GM12878 (cell line): ENCODE results near the gene SIRT3. TPM values are rescaled to one million over a fixed set of nuclear protein-coding genes. Genes with fewer than 3 reads are reported as not detected.
A peak's percentile ranks its signal among the peaks of the same experiment; 100 is the strongest.

Source experiments
- CEBPB ChIP-seq, 2 experiments: fragments of 150-350 bp in 1 of 2; IDR thresholded peaks; 2 replicates each; pipeline ENCODE4 v1.6.1; 2012 to 2014; ENCODE audit warnings: low read depth in 2 of 2, low read length in 2 of 2, borderline replicate concordance in 1 of 2, inconsistent platforms in 1 of 2
- EZH2 ChIP-seq: IDR thresholded peaks from 2 replicates; pipeline ENCODE4 v1.6.1; 2012; ENCODE audit warnings: low read depth, mild to moderate bottlenecking, control low read depth, inconsistent platforms, low read length, borderline replicate concordance; ENCODE audit not compliant: control insufficient read depth
- FOXK2 ChIP-seq: fragments of 450-650 bp; IDR thresholded peaks from 2 replicates; pipeline ENCODE4 v1.6.1; 2017; ENCODE audit warnings: mild to moderate bottlenecking, moderate library complexity
- GABPA ChIP-seq: IDR thresholded peaks from 2 replicates; pipeline ENCODE4 v1.6.1; 2014; ENCODE audit warnings: antibody characterized with exemption, low read depth, mild to moderate bottlenecking, inconsistent platforms
- IKZF2 ChIP-seq, 2 experiments: fragments of 450-650 bp; IDR thresholded peaks; 2 replicates each; pipeline ENCODE4 v1.6.1; 2017; ENCODE audit warnings: mild to moderate bottlenecking in 2 of 2, moderate library complexity in 2 of 2
- KLF5 ChIP-seq: fragments of 450-650 bp; IDR thresholded peaks from 2 replicates; pipeline ENCODE4 v1.6.1; 2014; ENCODE audit warnings: mild to moderate bottlenecking; ENCODE audit not compliant: partially characterized antibody
- PML ChIP-seq: IDR thresholded peaks from 2 replicates; pipeline ENCODE4 v1.6.1; 2012; ENCODE audit warnings: low read length, inconsistent platforms
- POLR2A ChIP-seq: IDR thresholded peaks from 2 replicates; pipeline ENCODE4 v1.6.1; 2011; ENCODE audit warnings: low read depth, mild to moderate bottlenecking, low read length
- SMARCA5 ChIP-seq: fragments of 450-650 bp; IDR thresholded peaks from 2 replicates; pipeline ENCODE4 v1.6.1; 2017; ENCODE audit warnings: mild to moderate bottlenecking
- SMC3 ChIP-seq: IDR thresholded peaks from 2 replicates; pipeline ENCODE4 v1.6.1; 2011; ENCODE audit warnings: low read length, improper control_type of control experiment, borderline replicate concordance
- ZBTB40 ChIP-seq: fragments of 450-650 bp; IDR thresholded peaks from 2 replicates; pipeline ENCODE4 v1.6.1; 2016; ENCODE audit warnings: mild to moderate bottlenecking, moderate library complexity, borderline replicate concordance
- ZNF384 ChIP-seq: IDR thresholded peaks from 2 replicates; pipeline ENCODE4 v1.6.1; 2012; ENCODE audit warnings: low read depth, mild to moderate bottlenecking, low read length, improper control_type of control experiment, borderline replicate concordance
- polyA plus RNA-seq, 11 experiments: library from polyadenylated mRNA; depleted of rRNA in 4 of 11; unstranded in 6 of 11; stranded (reverse) in 5 of 11; fragments of >200 nt; fragmentation: Nextera tagmentation in 4 of 11; fragmentation: Illumina TruSeq in 1 of 11; extraction: Ambion mirVana in 4 of 11; extraction: Trizol in 1 of 11; gene quantifications; 1 replicate in 1 of 11; 2 replicates in 10 of 11; pipeline versions ENCODE4 v1.2.1 to v1.2.3, GENCODE V29; 2011 to 2016; ENCODE audit warnings: inconsistent platforms in 2 of 11, missing spikeins in 2 of 11, low read depth in 1 of 11
- total RNA-seq, 4 experiments: library from RNA; depleted of rRNA in 3 of 4; stranded (reverse); fragments of >200 nt in 3 of 4; fragmentation: Illumina TruSeq in 1 of 4; extraction: Trizol in 1 of 4; gene quantifications; 2 replicates each; pipeline versions ENCODE4 v1.2.1 to v1.2.3, GENCODE V29; 2013 to 2021

The SIRT3 gene
- total and polyA plus RNA-seq, 10 of the 15 experiments (the other 5 are each of a cell fraction or from before 2014, with no cell fraction given) = 0.90 to 23.2 (median 12.6) TPM

DNA sequence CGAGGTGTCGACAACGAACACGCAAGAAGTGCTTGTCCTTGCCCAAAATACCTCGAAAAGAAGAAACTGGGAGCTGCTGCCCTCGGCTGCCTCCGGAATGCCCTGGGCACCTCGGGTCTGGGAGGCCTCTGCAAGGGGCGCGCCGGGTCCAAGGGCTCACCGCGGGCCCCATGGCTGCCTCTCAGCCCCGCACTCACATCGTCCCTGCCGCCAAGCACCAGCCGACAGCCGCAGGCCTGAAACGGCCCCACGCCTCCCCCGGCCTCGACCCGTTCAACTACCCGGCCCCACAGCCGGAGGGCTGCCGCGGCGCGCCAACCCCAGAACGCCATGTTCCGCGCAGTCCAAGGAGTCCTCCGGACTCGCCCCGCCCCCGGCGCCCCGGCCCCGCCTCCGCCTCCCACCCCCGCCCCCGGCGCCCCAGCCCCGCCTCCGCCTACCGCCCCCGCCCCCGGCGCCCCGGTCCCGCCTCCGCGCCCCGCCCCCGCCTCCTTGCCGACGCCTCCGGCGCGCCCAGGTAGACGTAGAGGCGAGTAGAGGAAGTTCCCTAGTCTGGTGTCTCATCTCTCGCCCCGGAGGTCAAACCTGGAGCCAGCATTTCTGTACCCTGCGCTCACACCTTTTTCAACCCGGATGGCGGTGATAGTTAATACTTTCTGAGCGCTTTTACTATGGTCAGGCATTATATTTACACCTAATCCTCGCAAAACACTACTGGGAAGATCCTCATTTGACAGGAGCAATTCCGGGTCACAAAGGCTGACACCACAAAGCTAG is at the start of gene SIRT3 (continued):
- TF ChIP-seq ZNF384 (no peak), CEBPB (IDR thresholded peaks at IDR 0.05; ENCODE audit: borderline replicate concordance in 1 of 2, low read depth in 2 of 2, low read length in 2 of 2) (no peak), ZBTB40 (peak; percentile 96; the same call in 1 of the 2 replicates), FOXK2 (0 out of 2 replicates have a peak, but pooled peaks have one; percentile 24), IKZF2 (IDR thresholded peaks at IDR 0.05) (peak; percentile 27 to 37; a peak in 3 of 4 replicates), EZH2 (no peak), PML (peak; percentile 78; the same call in 1 of the 2 replicates), SMC3 (peak; percentile 2; the same call in 1 of the 2 replicates), KLF5 (peak; percentile 77), SMARCA5 (peak; percentile 97), POLR2A (peak; percentile 83), GABPA (no peak; the same call in 1 of the 2 replicates)
- TF ChIP-seq, all 136 proteins: peak for 44
